Stimulated activated naive CD8-positive, alpha-beta T cell treated with anti-CD3 and anti-CD28 coated beads, Interleukin-15, Interleukin-2, amounts not matched to agents 100 U/mL and 50 U/mL, for 24 hours (primary cell): ENCODE results near the gene GLCCI1.

Source experiments
- ATAC-seq: fragments of 150-1000 bp; cut with Tn5 transposase; one replicate; pipeline ENCODE4 v1.10.0; 2021
- DNase-seq: peaks from one replicate; pipeline ENCODE4 v3.0.0; 2021

The GLCCI1 gene

GRCh38 chr7:7968544-7969305 is at the start of gene GLCCI1:
TSS of gene GLCCI1 (plus strand) at chr7:7968796. CDS start at chr7:7969351, 555 bp downstream.
- ATAC-seq (peak; percentile 96), DNase-seq (peak; percentile 95)

GRCh38 chr7:7919449-7919945 is 49.1 kb upstream of the GLCCI1 start:
- ATAC-seq (no peak), DNase-seq (no peak)

- ATAC-seq, result no peak
Measured at GRCh38 chr7:7920056-7920455, 48.5 kb upstream of the GLCCI1 start.

GRCh38 chr7:7920481-7920880 is 48.1 kb upstream of the GLCCI1 start:
- DNase-seq (no peak), ATAC-seq (peak; percentile 79)

More at GRCh38 chr7:7920056-7920455, 48.5 kb upstream of the GLCCI1 start:
- DNase-seq, result no peak

GRCh38 chr7:7921830-7922229 is 46.8 kb upstream of the GLCCI1 start:
- ATAC-seq (no peak), DNase-seq (no peak)

GRCh38 chr7:7922684-7923385 is 45.8 kb upstream of the GLCCI1 start:
- DNase-seq (no peak), ATAC-seq (no peak)

- ATAC-seq, result no peak
- DNase-seq, result no peak
Measured at GRCh38 chr7:7923818-7924217, 44.8 kb upstream of the GLCCI1 start.

GRCh38 chr7:7924303-7924702 is 44.3 kb upstream of the GLCCI1 start:
- no peak for DNase-seq
- no peak for ATAC-seq

- ATAC-seq, result no peak
Measured at GRCh38 chr7:7931626-7932025, 37.0 kb upstream of the GLCCI1 start.

GRCh38 chr7:7932553-7932952 is 36.0 kb upstream of the GLCCI1 start:
- no peak for ATAC-seq
- no peak for DNase-seq

More at GRCh38 chr7:7931626-7932025, 37.0 kb upstream of the GLCCI1 start:
- no peak for DNase-seq

- DNase-seq, result no peak
- no peak for ATAC-seq
Measured at GRCh38 chr7:7933915-7934526, 34.6 kb upstream of the GLCCI1 start.

GRCh38 chr7:7934945-7935344 is 33.7 kb upstream of the GLCCI1 start:
- ATAC-seq (no peak), DNase-seq (no peak)

- DNase-seq, result no peak
- ATAC-seq, result no peak
Measured at GRCh38 chr7:7938471-7938870, 30.1 kb upstream of the GLCCI1 start.

- ATAC-seq (no peak), DNase-seq (no peak)
Measured at GRCh38 chr7:7943951-7944350, 24.6 kb upstream of the GLCCI1 start.

- ATAC-seq (peak; percentile 96), DNase-seq (peak; percentile 53)
Measured at GRCh38 chr7:7944619-7945282, 23.8 kb upstream of the GLCCI1 start.

- DNase-seq (no peak), ATAC-seq (no peak)
Measured at GRCh38 chr7:7946486-7946885, 22.1 kb upstream of the GLCCI1 start.

- DNase-seq (no peak), ATAC-seq (no peak)
Measured at GRCh38 chr7:7948232-7948631, 20.4 kb upstream of the GLCCI1 start.

GRCh38 chr7:7953806-7954205 is 14.8 kb upstream of the GLCCI1 start:
- ATAC-seq (no peak), DNase-seq (no peak)

GRCh38 chr7:7956531-7957128 is 12.0 kb upstream of the GLCCI1 start:
- DNase-seq, result no peak
- ATAC-seq, result no peak

- DNase-seq, result no peak
Measured at GRCh38 chr7:7957513-7957912, 11.1 kb upstream of the GLCCI1 start.

GRCh38 chr7:7959979-7960670 is 8.5 kb upstream of the GLCCI1 start:
- ATAC-seq (no peak), DNase-seq (no peak)

More at GRCh38 chr7:7957513-7957912, 11.1 kb upstream of the GLCCI1 start:
- no peak for ATAC-seq
